ENCODE measurements around the gene OSER1. TPM values are rescaled to one million over a fixed set of nuclear protein-coding genes. Genes with fewer than 3 reads are reported as not detected.

OSER1 gene
- total RNA-seq, 1 donor from 2014 or later, result 35.2 TPM

GRCh38 chr20:44157061-44157460, 53.5 kb downstream of the OSER1 start:
- intact Hi-C loops (cut with micrococcal nuclease), result no loop called here
- DNase-seq, result no peak
- ATAC-seq, result peak; percentile 9

GRCh38 chr20:44154521-44155001, 56.0 kb downstream of the OSER1 start:
- ATAC-seq, result no peak
- intact Hi-C loops (cut with micrococcal nuclease), result no loop called here

GRCh38 chr20:44153636-44154043, 56.9 kb downstream of the OSER1 start:
- ATAC-seq, result no peak
- DNase-seq, result no peak
- intact Hi-C loops (cut with micrococcal nuclease), result no loop called here

More at GRCh38 chr20:44154521-44155001, 56.0 kb downstream of the OSER1 start:
- DNase-seq, result no peak

GRCh38 chr20:44151621-44152416, 58.8 kb downstream of the OSER1 start:
- intact Hi-C loops (cut with micrococcal nuclease), result no loop called here
- DNase-seq (peak; percentile 68), ATAC-seq (peak; percentile 89)

- intact Hi-C loops (cut with micrococcal nuclease), result no loop called here
- ATAC-seq, result no peak
- DNase-seq, result no peak
Observed at GRCh38 chr20:44146272-44146671, 64.3 kb downstream of the OSER1 start.

Other genes with a start within 250 kb of the OSER1 start
- 182 TPM for gene JPH2, start 23.6 kb downstream of the OSER1 start, total RNA-seq
- 0.42 TPM for gene GDAP1L1, start 36.5 kb upstream of the OSER1 start, total RNA-seq
- gene FITM2, start 100.4 kb upstream of the OSER1 start, total RNA-seq, result 175 TPM
- not detected for gene R3HDML, start 126.3 kb upstream of the OSER1 start, total RNA-seq
- gene HNF4A, start 144.9 kb upstream of the OSER1 start, total RNA-seq, result not detected

Measured in left ventricle myocardium superior (tissue), 1 donor.